CD4-positive, alpha-beta memory T cell (primary cell): ENCODE measurements around the gene CAPNS1. TPM values are rescaled to one million over a fixed set of nuclear protein-coding genes. Genes with fewer than 3 reads are reported as not detected.

Source experiments
- CTCF ChIA-PET: fragments of 350-600 bp; sonication (Branson Sonifier 250); formaldehyde crosslinking; loops from one replicate; lab custom pipeline; 2021; ENCODE audit warnings: inconsistent platforms; ENCODE audit not compliant: partially characterized antibody; lab: Charles Lee
- POLR2A ChIA-PET: fragments of 350-600 bp; sonication (Branson Sonifier 250); formaldehyde crosslinking; loops from one replicate; lab custom pipeline; 2021; ENCODE audit not compliant: partially characterized antibody; lab: Charles Lee
- DNase-seq, 5 donors: peaks; one replicate each; pipeline versions ENCODE4 v3.0.0 to v3.0.0-alpha.2; 2020 to 2022; ENCODE audit warnings: mixed read lengths in 1 of 5
- H3K27ac ChIP-seq: one replicate; pipeline ENCODE4 v1.7.0; 2013; ENCODE audit warnings: low read depth, low read length
- H3K27me3 ChIP-seq: 2 replicates; pipeline ENCODE4 v1.7.0; 2013; ENCODE audit warnings: mild to moderate bottlenecking, low read length, moderate library complexity; ENCODE audit not compliant: insufficient read depth
- H3K36me3 ChIP-seq: 2 replicates; pipeline ENCODE4 v1.7.0; 2013; ENCODE audit warnings: mild to moderate bottlenecking, low read length, moderate library complexity; ENCODE audit not compliant: insufficient read depth
- H3K4me1 ChIP-seq: 2 replicates; pipeline ENCODE4 v1.7.0; 2013; ENCODE audit warnings: mild to moderate bottlenecking, low read length, moderate library complexity; ENCODE audit not compliant: insufficient read depth
- H3K4me3 ChIP-seq, 2 donors: one replicate each; pipeline ENCODE4 v1.7.0; 2013; ENCODE audit warnings: low read length in 2 of 2, mild to moderate bottlenecking in 1 of 2
- H3K9me3 ChIP-seq, 2 donors: one replicate each; pipeline ENCODE4 v1.7.0; 2013; ENCODE audit warnings: low read length in 2 of 2, control low read depth in 1 of 2; ENCODE audit not compliant: control insufficient read depth in 1 of 2
- H3K27ac Mint-ChIP-seq, 7 donors: one replicate each; pipeline ENCODE4 v1.8.0; 2020 to 2021; ENCODE audit warnings: mixed read lengths in 7 of 7, mild to moderate bottlenecking in 6 of 7, inconsistent platforms in 3 of 7, moderate library complexity in 3 of 7
- H3K27me3 Mint-ChIP-seq, 2 donors: one replicate each; pipeline ENCODE4 v1.8.0; 2020 to 2021; ENCODE audit warnings: mixed read lengths in 2 of 2
- H3K36me3 Mint-ChIP-seq, 2 donors: one replicate each; pipeline ENCODE4 v1.8.0; 2020 to 2021; ENCODE audit warnings: mixed read lengths in 2 of 2, inconsistent platforms in 1 of 2, mild to moderate bottlenecking in 1 of 2
- H3K4me1 Mint-ChIP-seq, 4 donors: one replicate each; pipeline ENCODE4 v1.8.0; 2020 to 2021; ENCODE audit warnings: mixed read lengths in 4 of 4, mild to moderate bottlenecking in 1 of 4
- H3K4me3 Mint-ChIP-seq, 8 donors: one replicate each; pipeline ENCODE4 v1.8.0; 2020 to 2021; ENCODE audit warnings: mixed read lengths in 8 of 8, mild to moderate bottlenecking in 7 of 8, moderate library complexity in 6 of 8, inconsistent platforms in 3 of 8
- H3K9me3 Mint-ChIP-seq, 8 donors: one replicate each; pipeline ENCODE4 v1.8.0; 2020 to 2021; ENCODE audit warnings: mixed read lengths in 8 of 8, mild to moderate bottlenecking in 5 of 8, inconsistent platforms in 3 of 8, moderate library complexity in 1 of 8
- intact Hi-C: fragments of 100-400 bp; cut with micrococcal nuclease; formaldehyde crosslinking; loops from one replicate; pipeline ENCODE4 v1.15.1; 2023
- polyA plus RNA-seq, 2 donors: library from polyadenylated mRNA; unstranded; fragments of 300-500 nt; fragmentation: Illumina TruSeq; gene quantifications; one replicate each; pipeline ENCODE4 v1.2.3, GENCODE V29; 2021
- total RNA-seq, 2 experiments: library from RNA; stranded (reverse); gene quantifications; one replicate each; pipeline ENCODE4 v1.2.3, GENCODE V29; 2021

The CAPNS1 gene
- total and polyA plus RNA-seq, 4 experiments from 2014 or later = 123 to 259 (median 220) TPM

GRCh38 chr19:36106991-36107390 is 32.9 kb upstream of the CAPNS1 start:
- CTCF ChIA-PET = no interaction called here
- H3K36me3 ChIP-seq = no peaks in the 10 kb centered on the region

GRCh38 chr19:36108684-36109083 is 31.2 kb upstream of the CAPNS1 start:
- Histone ChIP-seq H3K27ac (no peak overlapping the region), H3K36me3 (peaks cover 7% of the 10 kb centered on the region), H3K4me1 (peaks cover 6% of the 10 kb centered on the region), H3K27me3 (no peaks in the 10 kb centered on the region), H3K4me3 (no peak overlapping the region), H3K9me3 (no peaks in the 10 kb centered on the region)
- Mint-ChIP-seq H3K4me1 (peaks cover 3 to 10% (median 7%) of the 10 kb centered on the region in 4 donors), H3K27ac (peak overlapping the region in 2 of 7 donors; percentile 20 to 60), H3K27me3 (no peaks in the 10 kb centered on the region), H3K36me3 (peaks cover 5 to 18% of the 10 kb centered on the region in 2 donors), H3K9me3 (no peaks in the 10 kb centered on the region), H3K4me3 (no peak overlapping the region)
- POLR2A ChIA-PET = no interaction called here
- no peak for DNase-seq
- intact Hi-C loops = no loop called here
- CTCF ChIA-PET = no interaction called here

More at GRCh38 chr19:36106991-36107390, 32.9 kb upstream of the CAPNS1 start:
- no peak for DNase-seq
- Histone ChIP-seq H3K9me3 (no peaks in the 10 kb centered on the region), H3K27me3 (no peaks in the 10 kb centered on the region), H3K4me1 (no peaks in the 10 kb centered on the region), H3K27ac (no peak overlapping the region), H3K4me3 (no peak overlapping the region)
- Mint-ChIP-seq H3K4me1 (no peaks in the 10 kb centered on the region), H3K27ac (peak overlapping the region in 3 of 7 donors; percentile 22 to 29 (median 27)), H3K9me3 (no peaks in the 10 kb centered on the region), H3K36me3 (peaks cover 0 to 13% of the 10 kb centered on the region in 2 donors), H3K27me3 (no peaks in the 10 kb centered on the region), H3K4me3 (no peak overlapping the region)
- POLR2A ChIA-PET = interaction anchor here (3.3 kb wide), 1 partner anchor 9 kb away, joined by 12 read pairs; the partner anchor contains the start of genes POLR2I and TBCB
- intact Hi-C loops = no loop called here

GRCh38 chr19:36110487-36111199 is 29.2 kb upstream of the CAPNS1 start, which contains the start of gene OVOL3:
Gene OVOL3, plus strand, starts transcription at chr19:36111143. Its CDS starts 60 bp downstream, at chr19:36111203.
- peaks cover 9 to 28% (median 18%) of the 10 kb centered on the region in 4 donors for H3K4me1 Mint-ChIP-seq
- H3K4me3 Mint-ChIP-seq = peak within 1 kb of the TSS in 3 of 8 donors; percentile 30 to 71 (median 57)
- peak within 1 kb of the TSS in 3 of 7 donors; percentile 68 to 95 (median 79) for H3K27ac Mint-ChIP-seq
- CTCF ChIA-PET = no interaction called here
- H3K27me3 Mint-ChIP-seq = peaks cover 0 to 2% of the 10 kb centered on the region in 2 donors
- peaks cover 14% of the 10 kb centered on the region for H3K4me1 ChIP-seq
- no peak within 1 kb of the TSS for H3K4me3 ChIP-seq
- POLR2A ChIA-PET = no interaction called here
- H3K9me3 ChIP-seq = no peaks in the 10 kb centered on the region
- H3K27ac ChIP-seq = no peak within 1 kb of the TSS
- no peak for DNase-seq
- H3K27me3 ChIP-seq = no peaks in the 10 kb centered on the region
- peaks cover 7% of the 10 kb centered on the region for H3K36me3 ChIP-seq
- H3K9me3 Mint-ChIP-seq = peaks cover 0 to 6% (median 0%) of the 10 kb centered on the region in 8 donors
- H3K36me3 Mint-ChIP-seq = peaks cover 5 to 29% of the 10 kb centered on the region in 2 donors
- intact Hi-C loops = loop anchor here (10.0 kb wide), 2 partner anchors 216 to 1104 kb away; partner anchors contain the start of genes ZNF383 and ZNF585B

GRCh38 chr19:36111200-36111539 is 28.7 kb upstream of the CAPNS1 start:
- intact Hi-C loops = loop anchor here (10.0 kb wide), 2 partner anchors 216 to 1104 kb away; partner anchors contain the start of genes ZNF383 and ZNF585B
- CTCF ChIA-PET = no interaction called here
- Mint-ChIP-seq H3K4me1 (peaks cover 10 to 32% (median 22%) of the 10 kb centered on the region in 4 donors), H3K36me3 (peaks cover 5 to 33% of the 10 kb centered on the region in 2 donors), H3K27me3 (peaks cover 0 to 2% of the 10 kb centered on the region in 2 donors), H3K27ac (no peak overlapping the region), H3K4me3 (no peak overlapping the region), H3K9me3 (peaks cover 0 to 6% (median 0%) of the 10 kb centered on the region in 8 donors)
- Histone ChIP-seq H3K4me3 (no peak overlapping the region), H3K4me1 (peaks cover 19% of the 10 kb centered on the region), H3K36me3 (peaks cover 7% of the 10 kb centered on the region), H3K9me3 (no peaks in the 10 kb centered on the region), H3K27ac (no peak overlapping the region), H3K27me3 (no peaks in the 10 kb centered on the region)
- POLR2A ChIA-PET = no interaction called here
- no peak for DNase-seq

GRCh38 chr19:36112678-36113077 is 27.2 kb upstream of the CAPNS1 start:
- no peak for DNase-seq
- Mint-ChIP-seq H3K9me3 (peaks cover 0 to 6% (median 0%) of the 10 kb centered on the region in 8 donors), H3K27me3 (peaks cover 0 to 2% of the 10 kb centered on the region in 2 donors), H3K36me3 (peaks cover 10 to 40% of the 10 kb centered on the region in 2 donors), H3K27ac (peak overlapping the region in 4 of 7 donors; percentile 23 to 95 (median 79)), H3K4me1 (peaks cover 18 to 44% (median 32%) of the 10 kb centered on the region in 4 donors), H3K4me3 (peak overlapping the region; percentile 57 to 96 (median 76))
- no peaks in the 10 kb centered on the region for H3K9me3 ChIP-seq
- peaks cover 7% of the 10 kb centered on the region for H3K36me3 ChIP-seq
- POLR2A ChIA-PET = interaction anchor here (0.7 kb wide), 1 partner anchor 120 kb away, joined by 3 read pairs; no protein-coding TSS in a partner anchor
- H3K27me3 ChIP-seq = no peaks in the 10 kb centered on the region
- peaks cover 30% of the 10 kb centered on the region for H3K4me1 ChIP-seq
- intact Hi-C loops = loop anchor here (10.0 kb wide), 2 partner anchors 218 to 1102 kb away; partner anchors contain the start of genes ZNF383 and ZNF585B
- no peak overlapping the region for H3K4me3 ChIP-seq
- CTCF ChIA-PET = no interaction called here
- H3K27ac ChIP-seq = no peak overlapping the region

GRCh38 chr19:36113425-36113824 is 26.4 kb upstream of the CAPNS1 start:
- Histone ChIP-seq H3K27me3 (no peaks in the 10 kb centered on the region), H3K9me3 (no peaks in the 10 kb centered on the region), H3K27ac (no peak overlapping the region), H3K4me3 (no peak overlapping the region), H3K4me1 (peaks cover 30% of the 10 kb centered on the region), H3K36me3 (peaks cover 7% of the 10 kb centered on the region)
- Mint-ChIP-seq H3K36me3 (peaks cover 16 to 44% of the 10 kb centered on the region in 2 donors), H3K4me1 (peaks cover 21 to 51% (median 36%) of the 10 kb centered on the region in 4 donors), H3K4me3 (peak overlapping the region; percentile 89 to 99 (median 94)), H3K9me3 (peaks cover 0 to 6% (median 0%) of the 10 kb centered on the region in 8 donors), H3K27me3 (peaks cover 0 to 2% of the 10 kb centered on the region in 2 donors), H3K27ac (peak overlapping the region in 6 of 7 donors; percentile 61 to 99 (median 90))
- DNase-seq = no peak
- ChIA-PET CTCF (interaction anchor here (4.3 kb wide), 1 partner anchor 14 kb away, joined by 21 read pairs; no protein-coding TSS in a partner anchor), POLR2A (interaction anchor here (0.5 to 3.1 kb wide), 4 partner anchors 9 to 120 kb away, joined by 3 to 34 read pairs (median 12); partner anchors contain the start of gene CAPNS1)
- intact Hi-C loops = loop anchor here (10.0 kb wide), 2 partner anchors 219 to 1101 kb away; partner anchors contain the start of genes ZNF383 and ZNF585B
